Fibroblast of skin of left quadriceps (primary cell): ENCODE results near the gene MRPL50.

Experiments used
- DNase-seq, 2 experiments: peaks; one replicate each; pipeline ENCODE4 v3.0.0-alpha.2; 2013; ENCODE audit warnings: low read depth in 2 of 2

The MRPL50 gene

DNA sequence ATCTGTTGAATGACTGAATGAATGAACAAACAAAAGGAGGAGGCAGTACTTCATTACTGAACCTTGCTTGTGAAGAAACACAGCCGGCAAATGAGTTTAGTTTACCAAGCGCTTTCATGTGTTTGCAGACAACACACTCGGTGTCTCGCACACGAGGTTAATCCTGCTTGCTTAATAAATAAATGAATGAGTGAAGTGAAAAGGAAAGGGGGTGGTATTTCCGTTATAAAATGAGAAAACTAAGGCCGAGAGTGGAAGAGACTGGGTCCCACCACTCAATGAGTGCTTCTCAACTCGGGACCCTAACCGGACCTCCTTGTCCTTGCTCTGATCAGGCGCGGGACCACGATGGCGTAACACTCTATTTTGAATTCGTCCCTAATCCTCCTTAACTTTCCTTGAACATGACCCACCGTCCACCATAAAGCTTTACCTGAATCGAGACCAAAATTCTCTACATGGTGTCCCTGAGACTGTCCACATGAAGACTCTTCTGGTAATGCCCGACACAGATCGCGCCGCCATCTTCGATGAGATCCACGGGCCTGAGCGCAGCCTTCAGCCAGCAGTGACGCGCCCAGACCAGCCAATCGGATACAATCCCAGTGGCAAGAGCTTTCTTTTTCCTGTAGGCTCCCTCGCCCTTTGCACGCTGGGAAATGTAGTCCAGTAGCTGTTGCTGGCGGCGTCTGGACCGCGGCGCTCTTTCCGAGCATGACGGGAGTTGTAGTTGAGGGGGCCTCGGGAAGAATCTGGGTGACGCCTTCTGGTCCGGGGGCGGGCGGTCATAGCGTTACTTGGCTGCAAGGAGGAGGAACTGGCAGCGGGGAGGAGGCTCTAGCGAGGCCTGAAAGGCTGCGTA lies at the start of gene MRPL50, which contains the start of gene ZNF189:
Gene MRPL50 (minus strand): TSS at position 551 of the 862 bp plus-strand sequence. CDS start 26 bp downstream, at position 525.
Gene ZNF189 (plus strand): TSS at position 784 of the 862 bp plus-strand sequence. CDS start 306 bp downstream, outside the sequence.
- peak; percentile 98 for DNase-seq

DNA sequence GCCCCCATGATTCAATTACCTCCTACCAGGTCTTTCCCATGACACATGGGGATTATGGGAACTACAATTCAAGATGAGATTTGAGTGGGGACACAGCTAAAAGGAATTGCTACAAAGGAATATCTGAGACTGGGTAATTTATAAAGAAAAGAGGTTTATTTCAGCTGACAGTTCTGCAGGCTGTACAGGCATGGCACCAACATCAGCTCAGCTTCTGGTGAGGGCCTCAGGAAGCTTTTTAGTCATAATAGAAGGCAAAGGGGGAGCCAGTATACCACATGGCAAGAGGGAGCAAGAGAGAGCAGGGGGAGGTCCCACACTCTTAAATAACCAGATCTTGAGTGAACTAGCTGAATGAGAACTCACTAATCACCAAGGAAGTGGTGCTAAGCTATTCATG lies 48.3 kb upstream of the MRPL50 start:
- DNase-seq, result no peak

DNA sequence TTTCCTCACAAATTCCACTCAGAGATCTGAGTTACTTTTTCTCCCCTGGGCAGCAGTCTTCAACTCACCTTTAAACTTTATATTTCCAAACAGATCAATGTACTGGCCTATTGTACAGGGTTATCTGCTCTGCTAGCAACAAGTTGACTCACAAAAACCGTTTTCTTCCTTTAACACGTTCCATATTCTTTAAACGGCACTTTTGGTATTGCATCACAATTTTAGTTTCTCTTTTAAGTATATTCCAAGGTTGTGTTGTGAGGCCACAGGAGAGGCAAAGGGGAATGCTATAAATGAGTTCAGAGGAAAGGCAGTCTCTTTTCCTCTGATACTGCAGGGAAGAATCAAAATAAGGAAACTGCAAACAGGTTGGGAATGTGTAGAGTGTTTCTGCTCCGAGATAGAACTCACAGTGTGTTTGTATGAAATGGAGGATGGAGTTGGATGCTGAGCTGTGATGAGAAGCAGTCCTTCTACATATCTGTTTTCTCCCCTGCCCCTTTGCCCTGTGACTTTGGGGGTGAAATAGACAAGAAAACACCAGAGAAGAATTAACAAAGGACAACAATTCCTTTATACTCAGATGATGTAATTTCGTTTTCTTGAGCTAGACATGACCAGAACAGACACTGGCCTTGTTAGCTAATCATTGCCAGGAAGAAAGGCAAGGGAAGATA lies 47.1 kb upstream of the MRPL50 start:
- DNase-seq, result no peak

DNA sequence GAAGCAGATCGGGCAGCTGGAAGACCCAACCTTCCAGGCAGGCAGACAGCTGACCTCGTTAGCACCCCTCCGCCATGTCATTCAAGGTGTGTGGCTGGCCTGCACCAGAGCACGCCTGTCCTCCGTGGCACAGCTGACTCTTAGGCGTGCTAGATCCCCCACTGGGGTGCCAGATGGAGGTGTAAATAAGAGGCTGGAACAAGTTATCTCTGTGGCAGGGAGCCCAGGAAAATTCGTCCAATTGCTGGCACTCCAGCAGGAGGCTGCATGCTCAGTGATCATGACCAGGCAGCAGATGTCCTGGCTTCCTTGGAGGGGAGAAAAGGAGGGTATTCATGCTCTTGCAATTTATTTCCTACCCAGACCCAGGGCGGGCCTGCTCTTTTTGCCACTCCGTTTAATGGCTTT lies 45.0 kb upstream of the MRPL50 start:
- no peak for DNase-seq

DNA sequence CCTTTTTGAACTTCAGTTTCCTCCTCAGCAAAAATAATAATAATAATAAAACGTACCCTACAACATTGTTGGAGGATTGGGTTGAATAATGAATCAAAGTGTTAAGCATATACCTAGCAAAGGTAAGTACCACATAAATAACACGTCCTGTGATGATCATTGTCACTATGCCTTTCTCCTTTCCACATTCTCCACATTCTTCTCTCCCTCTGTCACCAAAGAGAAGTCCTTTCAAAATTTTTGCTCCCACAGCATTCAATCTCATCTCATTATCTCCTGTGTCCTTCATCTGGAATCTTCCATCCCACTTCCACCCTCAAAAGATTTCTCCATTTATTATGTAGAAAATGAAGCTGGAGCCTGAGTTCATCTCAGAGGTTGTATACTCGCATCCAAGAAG lies 44.3 kb upstream of the MRPL50 start:
- no peak for DNase-seq

DNA sequence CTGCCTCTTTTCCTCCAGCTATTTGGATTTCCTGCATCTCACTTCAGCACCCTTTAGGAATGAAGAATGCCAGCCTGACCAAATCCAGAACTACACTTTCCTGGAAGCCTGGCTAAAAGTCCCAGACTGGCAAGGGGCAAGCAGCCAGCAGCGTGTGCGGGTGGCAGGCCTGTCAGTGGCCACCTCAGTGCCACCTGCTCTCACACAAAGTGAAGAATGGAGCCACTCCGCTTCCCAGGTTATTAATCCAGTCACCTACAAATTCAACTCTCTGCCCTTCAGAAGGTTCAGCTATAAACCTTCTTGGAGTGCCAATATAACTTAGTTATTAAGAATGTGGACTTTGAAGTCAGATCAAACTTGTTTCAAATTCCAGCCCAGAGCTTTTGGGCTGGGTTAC lies 43.9 kb upstream of the MRPL50 start:
- no peak for DNase-seq

DNA sequence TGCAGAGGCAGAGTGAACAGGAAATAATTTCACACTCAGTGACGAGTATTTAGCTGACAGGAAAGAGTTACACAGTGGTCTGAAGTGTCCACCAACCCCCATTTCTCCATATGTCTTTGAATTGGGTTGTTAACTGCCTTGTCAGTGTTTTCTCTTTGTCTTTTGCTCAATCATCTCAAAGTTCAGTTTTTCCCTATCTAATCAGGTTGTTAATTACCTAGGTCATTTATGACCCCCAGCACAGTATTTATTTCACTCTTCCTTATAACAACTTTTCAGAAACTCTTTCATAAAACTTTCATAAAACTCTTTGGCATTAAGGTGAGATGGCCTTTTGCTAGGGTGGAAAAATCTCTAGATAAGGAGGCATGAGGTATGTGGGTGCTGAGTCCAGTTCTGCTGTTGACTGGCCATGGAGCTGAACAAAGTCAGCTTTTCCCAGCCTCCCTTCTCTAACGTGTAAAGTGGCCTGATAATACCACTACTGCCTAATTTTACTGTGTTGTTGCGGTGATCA lies 42.4 kb upstream of the MRPL50 start:
- DNase-seq, result no peak

DNA sequence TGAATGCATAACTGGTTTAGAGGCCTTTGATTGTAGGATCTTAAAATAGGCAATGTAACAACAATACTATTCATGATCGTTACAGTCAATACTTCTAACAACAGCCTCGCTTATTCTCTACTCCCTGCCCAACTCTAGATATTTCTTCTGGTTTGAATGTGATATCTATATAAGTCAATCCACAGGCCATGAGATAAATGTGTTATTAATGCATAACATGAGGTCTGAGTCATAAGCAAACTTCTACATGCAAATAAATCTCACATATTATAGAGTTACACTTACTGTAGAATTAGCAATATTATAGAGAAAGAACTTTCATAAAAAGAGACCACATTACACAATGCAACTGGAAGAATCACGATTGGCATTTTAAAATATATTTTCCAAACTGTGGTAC lies 40.1 kb upstream of the MRPL50 start:
- DNase-seq, result no peak

DNA sequence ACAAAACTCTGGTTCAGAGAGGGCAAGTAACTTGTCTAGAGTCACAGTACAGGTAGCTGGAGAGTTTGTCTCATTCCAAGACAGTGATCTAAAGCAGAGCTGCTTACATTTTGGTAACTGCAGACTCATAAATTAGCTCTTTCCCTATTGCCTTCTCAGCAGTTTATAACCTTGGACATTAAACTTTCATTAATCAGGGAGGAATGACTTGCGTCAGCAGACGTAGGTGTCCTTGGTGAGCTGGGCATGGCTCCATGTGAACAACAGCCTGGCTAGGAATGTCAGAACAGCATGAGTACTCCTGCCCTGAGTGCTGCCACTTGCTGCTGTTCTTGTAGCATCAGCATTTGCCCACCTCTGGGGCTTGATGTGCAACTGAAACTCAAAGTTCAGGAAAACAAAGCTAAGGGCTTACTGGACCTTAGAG lies 39.4 kb upstream of the MRPL50 start:
- no peak for DNase-seq

DNA sequence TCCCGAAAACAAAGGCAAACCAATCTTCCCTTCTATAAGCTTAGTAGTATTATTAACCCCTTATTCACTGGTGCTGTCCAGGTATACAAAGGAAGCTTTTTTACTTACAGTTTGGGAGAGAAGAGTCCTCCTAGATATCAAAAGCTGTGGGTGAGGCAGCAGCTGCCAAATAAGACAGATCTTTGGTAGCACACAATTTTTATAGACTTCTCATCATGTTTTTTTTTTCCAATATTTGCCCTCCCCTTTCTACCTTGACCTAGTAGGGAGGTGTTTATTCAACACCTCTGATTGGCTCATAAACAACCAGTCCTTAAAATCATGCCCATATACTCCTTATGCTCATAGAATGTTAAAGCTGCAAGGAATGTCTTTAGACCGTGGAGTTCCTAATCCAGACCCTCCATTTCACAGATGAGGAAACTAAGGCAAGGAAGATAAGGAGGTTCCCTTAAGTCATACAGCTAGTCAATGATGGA lies 37.2 kb upstream of the MRPL50 start, which contains the start of gene ALDOB:
Gene ALDOB (minus strand): TSS at position 174 of the 479 bp plus-strand sequence. CDS start 4,887 bp downstream, outside the sequence.
- no peak for DNase-seq

DNA sequence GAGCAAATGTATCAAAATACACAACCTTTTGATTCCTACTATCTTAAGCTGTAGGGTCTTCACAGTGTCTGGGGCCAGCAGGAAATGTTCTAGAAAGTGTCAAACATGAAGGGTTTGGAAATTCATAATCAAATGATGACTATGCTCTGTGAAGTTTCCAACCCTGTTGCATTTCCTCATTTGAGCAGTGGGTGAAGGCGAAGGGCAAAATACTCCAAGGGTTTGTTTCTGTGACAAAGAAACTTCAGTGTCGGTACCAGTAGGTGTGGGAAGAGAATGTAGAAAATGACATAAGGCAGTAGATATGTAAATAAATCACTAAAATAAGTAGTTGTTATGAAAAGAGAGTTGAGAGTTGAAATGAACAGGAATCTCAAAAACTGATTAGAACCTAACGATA lies 36.6 kb upstream of the MRPL50 start:
- DNase-seq, result no peak

DNA sequence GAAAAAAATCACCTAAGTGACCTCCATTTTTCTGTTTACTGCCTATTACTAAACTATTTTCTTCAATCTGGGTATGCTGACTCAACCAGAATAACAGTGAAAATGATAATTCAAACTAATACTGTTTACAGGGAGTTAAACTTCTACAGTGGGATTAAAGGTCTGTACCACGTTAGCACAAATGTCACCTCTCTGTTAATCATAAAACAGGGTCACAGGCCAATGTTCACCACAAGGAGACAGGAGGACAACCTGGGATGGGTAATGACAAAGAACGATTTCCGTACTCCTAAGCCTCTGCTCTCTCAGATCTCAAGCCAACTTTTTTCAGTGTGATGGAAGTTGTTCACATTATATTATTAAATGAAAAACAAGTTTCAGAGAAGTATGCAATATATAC lies 34.8 kb upstream of the MRPL50 start:
- no peak for DNase-seq

DNA sequence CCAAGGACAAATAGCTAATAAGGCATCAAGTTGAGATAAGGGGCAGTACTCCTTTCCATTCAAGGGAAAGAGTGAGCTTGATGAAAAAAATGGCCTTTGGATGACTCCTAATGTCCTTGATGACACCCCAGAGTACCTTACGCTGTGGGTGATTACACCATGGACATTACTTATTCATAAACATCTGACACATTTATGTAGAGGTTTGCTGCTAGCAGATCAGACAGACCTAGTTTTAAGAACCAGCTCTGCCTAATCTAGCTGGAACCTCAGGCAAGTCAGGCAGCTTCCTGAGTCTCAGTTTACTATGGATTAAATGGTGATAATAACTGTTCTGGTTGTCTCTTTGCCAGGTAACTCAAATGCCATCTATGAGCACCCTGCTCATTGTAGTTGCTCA lies 34.3 kb upstream of the MRPL50 start:
- DNase-seq, result no peak

DNA sequence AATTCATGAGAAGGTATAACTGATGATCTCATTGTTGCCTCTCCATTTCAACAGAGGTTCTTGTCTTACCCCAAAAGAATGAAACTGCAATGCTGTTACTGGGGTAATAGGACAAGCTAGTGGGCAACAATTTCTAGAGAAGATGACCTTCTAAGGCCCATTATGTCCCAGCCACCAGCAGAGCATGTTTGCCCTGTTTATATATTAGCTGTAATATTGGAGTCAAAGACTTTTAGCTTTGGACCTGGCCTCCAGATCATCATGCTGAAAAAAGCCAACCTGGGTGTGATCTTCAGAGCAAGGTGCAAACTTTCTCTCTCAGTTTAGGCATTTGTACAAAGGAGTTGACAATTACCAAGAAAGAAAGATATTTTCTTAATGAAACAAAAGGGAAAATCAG lies 33.8 kb upstream of the MRPL50 start:
- no peak for DNase-seq

DNA sequence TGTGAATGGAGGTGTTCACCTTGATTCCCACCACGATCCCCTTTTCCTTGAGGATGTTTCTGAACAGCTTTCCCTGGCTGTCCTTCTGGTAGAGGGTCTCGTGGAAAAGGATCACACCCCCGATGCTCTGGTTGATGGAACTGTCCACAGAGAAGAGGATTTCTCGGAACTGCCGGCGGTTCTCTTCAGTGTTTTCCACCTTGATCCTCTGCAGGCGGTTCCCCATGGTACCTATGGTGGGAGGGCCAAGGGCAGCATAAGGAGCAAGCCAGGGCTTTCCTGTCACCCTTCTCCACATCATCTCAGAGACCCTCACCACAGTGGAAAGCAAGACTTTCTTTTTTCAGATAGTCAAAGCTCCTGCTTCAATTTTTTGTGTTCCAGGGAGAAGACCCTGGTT lies 31.3 kb upstream of the MRPL50 start:
- DNase-seq, result no peak

DNA sequence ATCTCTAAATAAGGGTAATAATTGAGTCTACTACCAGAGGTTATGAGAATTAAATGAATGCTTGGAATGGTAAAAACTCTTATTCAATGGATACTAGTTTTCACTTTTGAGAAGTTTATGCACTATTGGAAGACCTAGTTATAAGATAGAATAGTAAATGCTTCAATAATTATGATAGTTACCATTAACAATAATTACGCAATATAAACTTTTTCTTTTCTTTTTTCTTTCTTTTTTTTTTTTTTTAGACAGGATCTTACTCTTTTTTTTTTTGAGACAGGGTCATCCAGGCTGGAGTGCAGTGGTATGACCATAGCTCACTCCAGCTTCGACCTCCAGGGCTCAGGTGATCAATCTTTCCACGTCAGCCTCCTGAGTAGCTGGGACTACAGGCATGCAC lies 30.5 kb upstream of the MRPL50 start:
- DNase-seq, result no peak

DNA sequence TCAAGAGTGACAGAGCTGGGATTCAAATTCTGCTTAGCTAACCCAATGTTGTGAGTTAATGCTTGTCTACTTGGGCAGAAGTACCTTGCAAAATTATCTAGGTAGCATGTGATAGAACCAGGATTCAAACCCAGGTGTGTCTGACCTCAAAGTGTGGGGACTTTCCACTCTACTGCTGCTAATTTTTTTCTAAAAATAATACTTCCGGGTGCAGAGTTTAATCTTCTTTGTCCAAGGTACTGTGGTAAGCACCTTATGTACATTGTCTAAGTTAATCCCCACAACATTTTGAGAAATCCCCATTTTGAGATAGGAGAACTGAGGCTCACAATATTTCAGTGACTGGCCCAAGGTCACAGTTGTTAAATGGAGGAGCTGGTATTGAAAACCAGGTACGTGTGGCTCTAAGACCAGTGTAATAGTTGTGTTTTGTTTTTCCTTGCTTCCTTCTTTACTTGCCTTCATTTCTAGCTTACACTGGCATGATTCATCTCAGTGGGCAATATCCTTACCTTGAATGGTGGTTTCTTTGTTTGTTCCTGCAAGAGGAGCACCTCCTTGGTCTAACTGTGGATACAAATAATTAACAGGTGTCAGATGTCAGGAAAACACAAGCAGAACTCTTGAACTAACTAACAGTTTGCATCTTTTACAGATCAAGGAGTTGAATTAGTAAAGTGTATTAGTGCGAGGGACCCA lies 29.7 kb upstream of the MRPL50 start:
- DNase-seq, result no peak

DNA sequence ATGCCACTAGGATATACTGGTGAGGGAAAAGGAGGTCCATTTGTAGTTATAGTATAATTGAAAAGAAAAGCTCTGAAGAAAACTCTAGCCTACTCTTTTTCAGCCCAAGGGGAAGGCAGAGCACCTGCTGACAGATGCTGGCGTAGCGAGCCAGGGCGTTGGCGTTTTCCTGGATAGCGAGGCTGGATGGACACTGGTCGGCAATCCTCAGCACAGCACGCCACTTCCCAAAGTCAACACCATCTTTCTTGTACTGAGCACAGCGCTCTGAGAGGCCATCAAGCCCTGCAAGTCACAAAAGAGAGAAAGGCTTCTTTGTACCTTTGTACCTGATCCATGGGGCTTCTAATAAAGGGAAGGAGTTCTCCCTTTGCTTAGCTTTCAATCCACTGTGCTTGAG lies 28.9 kb upstream of the MRPL50 start:
- no peak for DNase-seq

DNA sequence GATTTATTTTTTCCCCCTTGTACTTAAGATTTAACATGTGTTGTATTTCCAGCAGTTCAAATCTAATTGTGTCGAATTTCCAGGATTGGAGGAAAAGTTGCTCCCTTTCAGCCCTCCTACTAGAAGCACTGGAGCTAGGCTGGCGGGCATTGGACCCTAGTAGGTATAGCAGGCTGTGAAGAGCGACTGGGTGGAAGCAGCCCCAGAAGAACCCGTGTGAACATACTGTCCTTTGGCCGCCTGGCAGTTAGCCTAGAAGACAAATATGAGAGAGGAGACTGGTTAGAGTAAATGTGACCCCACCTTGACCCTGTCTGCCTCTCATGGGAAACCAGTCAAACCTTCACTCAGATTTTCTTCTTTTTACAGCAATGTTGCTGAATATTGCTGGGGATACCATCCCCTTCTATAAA lies 23.2 kb upstream of the MRPL50 start:
- no peak for DNase-seq

DNA sequence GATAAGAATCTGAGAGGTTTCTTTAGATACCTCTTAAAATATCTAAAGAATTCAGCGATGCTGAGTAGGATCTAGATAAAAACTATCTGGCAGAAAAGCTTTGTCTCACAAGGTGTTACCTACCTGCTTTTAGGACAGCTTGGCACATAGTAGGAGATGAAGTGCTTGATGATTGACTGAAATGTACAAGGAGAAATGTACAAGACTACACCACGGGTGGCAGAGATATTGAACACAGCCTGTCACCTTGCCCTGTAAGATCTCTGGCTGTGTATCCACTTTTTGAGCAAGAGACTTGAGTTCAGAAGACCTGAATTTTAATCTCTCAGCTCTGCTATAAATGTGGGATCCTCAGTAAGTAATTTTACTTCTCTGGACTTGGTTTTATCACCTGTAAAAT lies 21.4 kb upstream of the MRPL50 start:
- DNase-seq, result no peak

DNA sequence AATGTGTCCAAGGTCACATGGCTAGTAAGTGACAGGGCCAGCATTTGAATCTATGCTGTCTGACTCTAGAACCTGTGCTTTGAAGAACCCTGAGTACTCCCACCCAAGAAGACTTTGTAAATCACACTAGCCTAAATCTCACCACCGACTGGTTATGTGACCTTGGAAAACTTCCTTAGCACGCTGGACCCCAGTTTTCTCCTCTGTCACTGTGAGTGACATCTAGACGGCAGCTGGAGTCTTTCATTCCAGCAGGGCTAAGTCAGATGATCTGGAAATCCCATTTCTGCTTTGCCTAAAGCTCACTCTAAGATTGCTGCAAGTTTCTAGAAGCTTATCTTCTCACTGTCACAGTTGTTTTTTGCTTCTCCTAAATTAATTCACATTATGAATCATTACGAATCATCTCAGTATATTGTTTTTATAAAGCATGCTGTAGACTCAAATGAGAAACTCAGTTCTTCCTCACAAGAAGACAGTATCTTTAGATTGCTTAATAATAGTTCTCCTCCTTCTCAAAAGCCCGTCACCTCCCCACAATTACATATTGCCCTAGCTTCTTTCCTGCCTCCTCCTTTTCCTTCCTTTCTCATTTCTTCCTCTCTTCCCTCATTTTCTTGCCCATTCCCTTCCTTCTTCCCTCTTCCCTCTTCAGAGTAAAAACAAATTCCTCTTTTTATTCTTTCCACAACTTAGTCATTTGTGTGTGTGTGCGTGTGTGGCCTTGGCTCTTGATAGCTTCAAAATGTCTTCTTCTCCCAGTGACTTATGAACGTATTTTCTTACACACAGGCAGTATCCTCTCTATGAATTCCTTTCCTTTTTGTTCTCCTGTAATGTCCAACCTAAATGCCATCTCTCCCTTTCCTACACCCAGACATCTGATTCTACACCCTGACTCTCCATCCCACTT lies 20.4 kb upstream of the MRPL50 start:
- DNase-seq, result no peak
